Measurements from ENCODE around the gene FRMD5.
"Not testable (repeated sequence)": the region's sequence is repeated elsewhere in the genome, so short reads cannot be mapped to it uniquely, and the experiment has no call there.

FRMD5 gene

GRCh38 chr15:43826508-43827341 lies 368.3 kb downstream of the FRMD5 start, which contains the start of gene WDR76:
Gene WDR76 (plus strand): TSS chr15:43827002. CDS start chr15:43827033, 31 bp downstream.
- DNase-seq, result peak; percentile 52

DNA sequence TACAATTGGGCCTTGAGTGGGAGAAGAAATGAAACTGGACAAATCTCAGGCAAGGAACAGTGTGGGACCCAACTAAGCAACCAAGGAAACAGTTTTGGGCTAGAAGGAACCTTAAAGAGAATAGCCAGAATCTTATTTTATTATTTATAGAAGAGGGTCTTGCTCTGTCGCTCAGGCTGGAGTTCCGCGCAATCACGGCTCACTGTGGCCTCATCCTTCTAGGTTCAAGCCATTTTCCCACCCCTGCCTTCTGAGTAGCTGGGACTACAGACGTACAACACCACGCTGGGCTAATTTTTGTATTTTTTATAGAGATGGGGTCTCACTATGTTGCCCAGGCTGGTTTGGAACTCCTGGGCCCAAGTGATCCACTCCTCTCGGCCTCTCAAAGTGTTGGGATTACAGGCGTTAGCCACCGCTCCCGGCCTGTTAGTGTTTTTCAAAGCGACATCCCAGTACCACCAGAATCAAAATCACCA lies 369.0 kb downstream of the FRMD5 start:
- no peak for DNase-seq

GRCh38 chr15:43825305-43825704 lies 369.8 kb downstream of the FRMD5 start:
- DNase-seq, result not testable (repeated sequence)

DNA sequence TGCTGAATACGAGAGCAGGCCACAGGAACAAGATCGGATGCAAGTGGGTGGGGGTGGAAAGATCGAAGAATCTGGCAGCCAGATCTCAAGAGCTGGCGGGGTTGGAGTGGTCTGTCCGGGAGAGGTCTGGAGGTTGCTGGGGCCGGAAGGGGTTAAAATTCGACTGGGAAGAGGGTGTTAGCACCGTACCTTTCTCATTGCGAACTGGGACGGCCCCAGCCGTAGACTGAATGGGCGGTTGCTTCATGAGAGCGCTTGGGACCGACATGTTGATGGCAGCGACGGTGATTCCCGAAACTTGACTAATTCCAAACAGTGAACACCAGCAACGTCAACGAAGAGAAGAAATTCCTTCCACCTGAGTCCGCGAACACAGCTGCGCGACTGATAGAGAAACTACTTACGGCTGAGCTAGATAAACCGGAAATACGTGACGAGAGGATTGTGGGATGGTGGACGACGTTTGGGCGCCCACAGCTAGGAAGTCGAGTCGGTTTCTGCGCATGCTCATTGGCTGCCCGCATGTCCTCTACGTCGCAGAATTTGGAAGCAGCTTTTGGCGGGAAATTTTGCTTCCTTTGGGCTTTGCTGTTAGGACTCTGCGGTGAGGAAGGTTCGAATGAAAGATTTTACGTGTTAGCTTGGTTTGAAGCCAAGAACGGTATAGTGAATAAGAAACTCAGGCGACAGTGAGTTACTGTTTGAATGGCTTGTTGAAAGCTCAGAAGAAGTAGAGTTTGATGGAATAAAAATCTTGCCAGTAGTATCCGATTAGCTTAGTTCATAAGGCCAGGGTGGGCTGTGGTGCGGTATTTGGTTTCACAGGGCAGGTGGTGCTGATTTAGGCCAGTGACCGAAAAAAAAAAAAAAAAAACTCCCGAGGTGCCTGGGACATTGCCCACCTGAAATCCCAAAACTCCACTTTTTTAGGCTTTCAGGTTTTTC lies 370.5 kb downstream of the FRMD5 start, which contains the start of gene MFAP1:
TSS of gene MFAP1 (minus strand) at position 389 of the 945 bp plus-strand sequence. CDS start at position 268, 121 bp downstream.
- DNase-seq, result peak; percentile 98

DNA sequence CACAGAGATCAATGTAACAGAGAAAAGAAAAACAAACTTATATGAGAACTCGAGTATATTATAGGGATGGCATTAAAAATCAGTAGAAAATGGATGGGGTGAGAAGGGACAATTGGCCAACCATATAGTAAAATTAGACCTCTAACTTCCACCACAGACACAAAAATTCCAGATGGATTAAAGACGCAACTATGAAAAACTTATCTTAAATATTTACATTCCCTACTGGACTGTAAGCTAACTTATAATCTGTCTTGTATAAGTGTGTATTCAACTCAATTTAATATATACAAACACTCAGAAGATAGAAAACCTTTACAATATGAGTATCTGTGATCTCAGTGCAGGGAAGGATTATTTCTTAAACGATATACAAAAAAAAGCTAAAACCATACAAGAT lies 373.6 kb downstream of the FRMD5 start:
- no peak for DNase-seq
